Measurements from ENCODE around the gene CADPS. TPM values are rescaled to one million over a fixed set of nuclear protein-coding genes. Genes with fewer than 3 reads are reported as not detected.

The CADPS gene
- total RNA-seq, 3 donors from 2014 or later (not counting 1 experiment from before 2014, with no cell fraction given), result not detected

DNA sequence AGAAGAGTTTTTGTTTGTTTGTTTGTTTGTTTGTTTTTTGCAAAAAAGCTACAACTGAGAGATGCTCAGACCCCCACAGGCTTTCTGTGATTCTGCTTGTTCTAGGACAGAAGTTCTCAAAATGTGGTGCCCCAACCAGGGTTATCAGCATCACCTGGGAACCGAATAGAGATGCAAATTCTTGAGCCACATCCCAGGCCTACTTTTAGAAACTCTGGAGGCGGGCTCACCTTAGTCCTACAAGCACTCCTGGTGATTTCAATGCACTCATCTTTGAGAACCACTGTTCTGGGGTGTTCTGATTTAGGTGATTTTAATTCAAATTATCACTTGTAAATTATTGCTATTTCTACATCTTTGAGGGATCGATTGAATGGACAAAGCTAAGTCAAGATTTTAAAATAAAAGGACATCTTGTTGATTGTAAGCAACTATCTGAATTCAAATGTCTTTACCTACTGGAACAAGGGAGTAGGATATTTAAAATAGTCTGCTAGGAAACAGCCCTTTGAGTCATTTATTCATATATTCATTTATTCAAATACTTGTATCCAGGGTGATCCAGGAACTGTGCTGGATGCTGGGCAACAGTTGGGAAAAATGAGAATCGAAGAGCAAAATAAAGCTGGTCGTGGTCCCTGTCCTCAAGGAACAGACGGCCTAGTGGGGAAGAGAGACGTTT, 44.7 kb upstream of the CADPS start:
- Histone ChIP-seq H3K4me1 (ENCODE audit: control insufficient read depth, insufficient read depth, low read length) (no peaks in the 10 kb centered on the region), H3K27ac (ENCODE audit: low read length) (no peak overlapping the region), H3K9me3 (ENCODE audit: control insufficient read depth, insufficient read depth, low read length) (peaks cover 4% of the 10 kb centered on the region), H3K4me3 (ENCODE audit: low read length) (no peak overlapping the region), H3K27me3 (ENCODE audit: control insufficient read depth, insufficient read depth, low read length) (no peaks in the 10 kb centered on the region), H3K36me3 (ENCODE audit: control insufficient read depth, insufficient read depth, low read length) (no peaks in the 10 kb centered on the region)
- Mint-ChIP-seq H3K9me3 (peaks cover 11 to 19% of the 10 kb centered on the region in 2 donors), H3K27me3 (ENCODE audit: low read depth in 2 of 2) (no peaks in the 10 kb centered on the region), H3K36me3 (peaks cover 5% of the 10 kb centered on the region), H3K4me1 (no peaks in the 10 kb centered on the region), H3K27ac (no peak overlapping the region), H3K4me3 (no peak overlapping the region)
- DNase-seq, result no peak
- ATAC-seq, result no peak
- WGBS (ENCODE audit: insufficient coverage), result 72% methylated on average over 4 of the region's 7 CpGs
- intact Hi-C loops (cut with micrococcal nuclease), result no loop called here
- TF ChIP-seq, protein P1, sequence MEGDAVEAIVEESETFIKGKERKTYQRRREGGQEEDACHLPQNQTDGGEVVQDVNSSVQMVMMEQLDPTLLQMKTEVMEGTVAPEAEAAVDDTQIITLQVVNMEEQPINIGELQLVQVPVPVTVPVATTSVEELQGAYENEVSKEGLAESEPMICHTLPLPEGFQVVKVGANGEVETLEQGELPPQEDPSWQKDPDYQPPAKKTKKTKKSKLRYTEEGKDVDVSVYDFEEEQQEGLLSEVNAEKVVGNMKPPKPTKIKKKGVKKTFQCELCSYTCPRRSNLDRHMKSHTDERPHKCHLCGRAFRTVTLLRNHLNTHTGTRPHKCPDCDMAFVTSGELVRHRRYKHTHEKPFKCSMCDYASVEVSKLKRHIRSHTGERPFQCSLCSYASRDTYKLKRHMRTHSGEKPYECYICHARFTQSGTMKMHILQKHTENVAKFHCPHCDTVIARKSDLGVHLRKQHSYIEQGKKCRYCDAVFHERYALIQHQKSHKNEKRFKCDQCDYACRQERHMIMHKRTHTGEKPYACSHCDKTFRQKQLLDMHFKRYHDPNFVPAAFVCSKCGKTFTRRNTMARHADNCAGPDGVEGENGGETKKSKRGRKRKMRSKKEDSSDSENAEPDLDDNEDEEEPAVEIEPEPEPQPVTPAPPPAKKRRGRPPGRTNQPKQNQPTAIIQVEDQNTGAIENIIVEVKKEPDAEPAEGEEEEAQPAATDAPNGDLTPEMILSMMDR (IDR thresholded peaks at IDR 0.05), result no peak

DNA sequence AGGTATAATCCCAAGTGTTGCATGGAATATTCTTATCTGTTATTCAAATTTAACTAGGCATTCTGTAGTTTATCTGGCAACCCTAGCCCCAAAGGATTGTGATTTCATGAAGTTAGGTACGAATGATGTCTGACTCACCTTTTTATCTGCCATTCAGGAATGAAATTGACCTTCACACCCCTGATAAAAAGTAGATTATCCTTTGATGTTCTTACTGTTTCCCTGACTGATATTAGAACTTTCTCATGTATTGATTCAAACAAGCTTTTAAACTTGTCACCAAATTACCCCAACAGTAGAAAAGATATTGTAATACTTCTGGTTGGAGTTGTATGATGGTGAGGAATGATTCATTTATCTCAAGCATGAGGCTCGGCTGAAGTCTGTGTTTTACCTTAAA, 43.6 kb upstream of the CADPS start:
- Histone ChIP-seq H3K9me3 (ENCODE audit: control insufficient read depth, insufficient read depth, low read length) (no peaks in the 10 kb centered on the region), H3K27me3 (ENCODE audit: control insufficient read depth, insufficient read depth, low read length) (no peaks in the 10 kb centered on the region), H3K4me1 (ENCODE audit: control insufficient read depth, insufficient read depth, low read length) (no peaks in the 10 kb centered on the region), H3K36me3 (ENCODE audit: control insufficient read depth, insufficient read depth, low read length) (no peaks in the 10 kb centered on the region), H3K27ac (ENCODE audit: low read length) (no peak overlapping the region), H3K4me3 (ENCODE audit: low read length) (no peak overlapping the region)
- Mint-ChIP-seq H3K9me3 (peaks cover 8 to 18% of the 10 kb centered on the region in 2 donors), H3K36me3 (peaks cover 5% of the 10 kb centered on the region), H3K4me1 (no peaks in the 10 kb centered on the region), H3K4me3 (no peak overlapping the region), H3K27ac (no peak overlapping the region), H3K27me3 (ENCODE audit: low read depth in 2 of 2) (no peaks in the 10 kb centered on the region)
- WGBS (ENCODE audit: insufficient coverage), result no CpG with 5 or more reads among the region's 2 CpGs
- intact Hi-C loops (cut with micrococcal nuclease), result no loop called here
- ATAC-seq, result no peak
- TF ChIP-seq, protein P1 (IDR thresholded peaks at IDR 0.05), result no peak
- DNase-seq, result no peak

DNA sequence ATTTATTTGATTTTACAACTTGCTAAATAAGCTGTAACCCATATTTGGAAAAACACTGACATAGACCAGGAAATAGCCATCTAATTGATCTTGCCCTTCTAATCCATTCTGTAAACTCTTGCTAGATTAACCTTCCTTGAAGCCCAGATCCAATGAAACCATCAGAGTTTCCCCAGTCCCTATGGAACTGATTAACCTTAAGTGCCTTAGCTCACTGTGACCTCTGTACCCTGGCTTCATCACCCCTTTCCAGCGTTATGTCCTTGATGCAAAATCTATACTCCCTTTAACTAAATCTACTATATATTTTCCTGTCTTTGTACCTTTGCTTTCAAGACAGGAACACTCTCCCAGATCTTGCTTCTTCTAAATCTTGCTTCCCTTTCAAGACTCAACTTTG, 42.9 kb upstream of the CADPS start:
- ATAC-seq (no peak), DNase-seq (no peak)
- Mint-ChIP-seq H3K27ac (no peak overlapping the region), H3K4me3 (no peak overlapping the region), H3K36me3 (peaks cover 5% of the 10 kb centered on the region), H3K9me3 (peaks cover 8 to 16% of the 10 kb centered on the region in 2 donors), H3K27me3 (ENCODE audit: low read depth in 2 of 2) (no peaks in the 10 kb centered on the region), H3K4me1 (no peaks in the 10 kb centered on the region)
- Histone ChIP-seq H3K9me3 (ENCODE audit: control insufficient read depth, insufficient read depth, low read length) (no peaks in the 10 kb centered on the region), H3K27me3 (ENCODE audit: control insufficient read depth, insufficient read depth, low read length) (no peaks in the 10 kb centered on the region), H3K36me3 (ENCODE audit: control insufficient read depth, insufficient read depth, low read length) (no peaks in the 10 kb centered on the region), H3K4me1 (ENCODE audit: control insufficient read depth, insufficient read depth, low read length) (no peaks in the 10 kb centered on the region), H3K27ac (ENCODE audit: low read length) (no peak overlapping the region), H3K4me3 (ENCODE audit: low read length) (no peak overlapping the region)
- intact Hi-C loops (cut with micrococcal nuclease), result no loop called here
- TF ChIP-seq, protein P1 (IDR thresholded peaks at IDR 0.05), result no peak
- WGBS (ENCODE audit: insufficient coverage), result 84% methylated on average over 1 of the region's 1 CpG

DNA sequence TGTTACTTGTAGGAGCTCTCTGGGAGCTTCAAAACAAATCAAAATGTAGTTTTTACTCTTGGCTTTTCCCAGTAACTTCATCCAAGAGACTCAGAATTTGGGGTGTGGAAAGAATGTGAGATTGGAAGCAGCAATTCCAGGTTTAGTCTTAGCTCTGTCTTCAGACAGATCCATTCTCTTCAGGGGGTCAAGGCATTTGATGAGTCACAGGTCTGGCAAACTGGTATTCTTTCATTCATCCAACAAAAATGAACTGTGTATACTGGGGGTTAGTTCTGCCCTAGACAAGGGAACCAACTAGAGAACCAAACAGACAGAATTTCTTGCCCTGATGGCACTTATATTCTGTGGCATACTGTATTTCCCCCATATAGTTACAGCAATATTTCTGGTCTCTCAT, 36.3 kb upstream of the CADPS start:
- Mint-ChIP-seq H3K27ac (no peak overlapping the region), H3K4me1 (no peaks in the 10 kb centered on the region), H3K9me3 (peaks cover 7 to 13% of the 10 kb centered on the region in 2 donors), H3K27me3 (ENCODE audit: low read depth in 2 of 2) (no peaks in the 10 kb centered on the region), H3K36me3 (no peaks in the 10 kb centered on the region), H3K4me3 (no peak overlapping the region)
- no peaks in the 10 kb centered on the region for H3K27me3 ChIP-seq (ENCODE audit: control insufficient read depth, insufficient read depth, low read length)
- intact Hi-C loops (cut with micrococcal nuclease), result no loop called here
- H3K9me3 ChIP-seq (ENCODE audit: control insufficient read depth, insufficient read depth, low read length), result peaks cover 3% of the 10 kb centered on the region
- H3K27ac ChIP-seq (ENCODE audit: low read length), result no peak overlapping the region
- ATAC-seq, result no peak
- no peaks in the 10 kb centered on the region for H3K36me3 ChIP-seq (ENCODE audit: control insufficient read depth, insufficient read depth, low read length)
- no peak overlapping the region for H3K4me3 ChIP-seq (ENCODE audit: low read length)
- no peaks in the 10 kb centered on the region for H3K4me1 ChIP-seq (ENCODE audit: control insufficient read depth, insufficient read depth, low read length)
- no peak for DNase-seq
- TF ChIP-seq, protein P1 (IDR thresholded peaks at IDR 0.05), result no peak

Data from natural killer cell (primary cell).